ENCODE data around the gene SSBP3. TPM values are rescaled to one million over a fixed set of nuclear protein-coding genes. Genes with fewer than 3 reads are reported as not detected.

SSBP3 gene
- total and polyA plus RNA-seq, 9 of the 15 experiments (the other 6 are each of a cell fraction or from before 2014, with no cell fraction given): 8.7 to 108 (median 33.8) TPM

- TF ChIP-seq OTX1 (CRISPR knock-in tag; IDR thresholded peaks at IDR 0.05) (0 out of 2 replicates have a peak, but pooled peaks have one; percentile 8), ZSCAN29 (IDR thresholded peaks at IDR 0.05) (no peak), ZNF75A (CRISPR knock-in tag; IDR thresholded peaks at IDR 0.05) (no peak), TCF3 (CRISPR knock-in tag; IDR thresholded peaks at IDR 0.05) (no peak), NFIC (IDR thresholded peaks at IDR 0.05) (0 out of 2 replicates have a peak, but pooled peaks have one; percentile 47), CBFA2T3 (IDR thresholded peaks at IDR 0.05) (peak; percentile 24; the same call in 1 of the 2 replicates), RBM25 (IDR thresholded peaks at IDR 0.05; ENCODE audit: low read depth, low read length, severe bottlenecking) (peak; percentile 98), SOX6 (IDR thresholded peaks at IDR 0.05) (peak; percentile 85), NR2C1 (IDR thresholded peaks at IDR 0.05) (0 out of 2 replicates have a peak, but pooled peaks have one; percentile 33), NR2C1 (tag; IDR thresholded peaks at IDR 0.05) (no peak), MGA (IDR thresholded peaks at IDR 0.05) (no peak), NEUROD1 (IDR thresholded peaks at IDR 0.05; ENCODE audit: borderline replicate concordance, low read depth, low read length, partially characterized antibody) (peak; percentile 93), TBL1XR1 (IDR thresholded peaks at IDR 0.05; ENCODE audit: low read length in 2 of 2) (peak in 1 of 2 experiments; percentile 89; a peak in 2 of 4 replicates), NR0B1 (IDR thresholded peaks at IDR 0.05; ENCODE audit: partially characterized antibody) (no peak), MAFK (IDR thresholded peaks at IDR 0.05; ENCODE audit: low read length) (peak; percentile 59), YY1 (IDR thresholded peaks at IDR 0.05; ENCODE audit: borderline replicate concordance in 1 of 3, control insufficient read depth in 1 of 3, extremely low read depth in 1 of 3, insufficient read depth in 3 of 3, insufficient read length in 1 of 3, insufficient replicate concordance in 2 of 3, low read depth in 1 of 3, low read length in 2 of 3) (peak in 2 of 3 experiments; percentile 1 to 18)
Measured at GRCh38 chr1:54407404-54408146, 1.4 kb upstream of the SSBP3 start (continued).
